ENCODE results near the gene MEGF8.

The MEGF8 gene

GRCh38 chr19:42375415-42376176 is 50.2 kb downstream of the MEGF8 start:
- no peak for TF ChIP-seq REST (IDR thresholded peaks at IDR 0.05; ENCODE audit: low read depth)
- no peak for TF ChIP-seq CEBPB (IDR thresholded peaks at IDR 0.05)
- no peak for TF ChIP-seq YY1 (IDR thresholded peaks at IDR 0.05; ENCODE audit: low read depth)
- TF ChIP-seq TCF12 (IDR thresholded peaks at IDR 0.05; ENCODE audit: low read depth) = no peak
- no peak for TF ChIP-seq USF1 (IDR thresholded peaks at IDR 0.05)
- TF ChIP-seq MAX (IDR thresholded peaks at IDR 0.05) = no peak
- TF ChIP-seq EP300 (IDR thresholded peaks at IDR 0.05; ENCODE audit: borderline replicate concordance) = no peak
- no peak for TF ChIP-seq TAF1 (IDR thresholded peaks at IDR 0.05; ENCODE audit: low read depth)
- TF ChIP-seq FOXM1 (IDR thresholded peaks at IDR 0.05; ENCODE audit: borderline replicate concordance, low read depth) = no peak
- no peak for TF ChIP-seq NFIC (IDR thresholded peaks at IDR 0.05)
- no peak for TF ChIP-seq CREB1 (IDR thresholded peaks at IDR 0.05; ENCODE audit: low read depth)
- TF ChIP-seq EGR1 (IDR thresholded peaks at IDR 0.05) = no peak
- no peak for TF ChIP-seq TEAD4 (IDR thresholded peaks at IDR 0.05)
- TF ChIP-seq RAD21 (IDR thresholded peaks at IDR 0.05; ENCODE audit: low read depth) = no peak
- no peak for TF ChIP-seq ZBTB7A (IDR thresholded peaks at IDR 0.05; ENCODE audit: low read depth)

- TF ChIP-seq REST (IDR thresholded peaks at IDR 0.05; ENCODE audit: low read depth) = no peak
- no peak for TF ChIP-seq YY1 (IDR thresholded peaks at IDR 0.05; ENCODE audit: low read depth)
- TF ChIP-seq CREB1 (IDR thresholded peaks at IDR 0.05; ENCODE audit: low read depth) = no peak
- TF ChIP-seq NFIC (IDR thresholded peaks at IDR 0.05) = no peak
- no peak for TF ChIP-seq TAF1 (IDR thresholded peaks at IDR 0.05; ENCODE audit: low read depth)
- no peak for TF ChIP-seq USF1 (IDR thresholded peaks at IDR 0.05)
- no peak for TF ChIP-seq EGR1 (IDR thresholded peaks at IDR 0.05)
- TF ChIP-seq MAX (IDR thresholded peaks at IDR 0.05) = no peak
- TF ChIP-seq EP300 (IDR thresholded peaks at IDR 0.05; ENCODE audit: borderline replicate concordance) = no peak
- no peak for TF ChIP-seq ZBTB7A (IDR thresholded peaks at IDR 0.05; ENCODE audit: low read depth)
- TF ChIP-seq RAD21 (IDR thresholded peaks at IDR 0.05; ENCODE audit: low read depth) = no peak
- TF ChIP-seq CEBPB (IDR thresholded peaks at IDR 0.05) = no peak
- no peak for TF ChIP-seq TCF12 (IDR thresholded peaks at IDR 0.05; ENCODE audit: low read depth)
- TF ChIP-seq FOXM1 (IDR thresholded peaks at IDR 0.05; ENCODE audit: borderline replicate concordance, low read depth) = no peak
- no peak for TF ChIP-seq TEAD4 (IDR thresholded peaks at IDR 0.05)
Measured at GRCh38 chr19:42376177-42376555, 50.7 kb downstream of the MEGF8 start.

GRCh38 chr19:42378225-42379215 is 53.1 kb downstream of the MEGF8 start:
- no peak for TF ChIP-seq ZBTB7A (IDR thresholded peaks at IDR 0.05; ENCODE audit: low read depth)
- TF ChIP-seq NFIC (IDR thresholded peaks at IDR 0.05) = no peak
- TF ChIP-seq TCF12 (IDR thresholded peaks at IDR 0.05; ENCODE audit: low read depth) = no peak
- TF ChIP-seq USF1 (IDR thresholded peaks at IDR 0.05) = no peak
- TF ChIP-seq CREB1 (IDR thresholded peaks at IDR 0.05; ENCODE audit: low read depth) = no peak
- TF ChIP-seq RAD21 (IDR thresholded peaks at IDR 0.05; ENCODE audit: low read depth) = no peak
- TF ChIP-seq EP300 (IDR thresholded peaks at IDR 0.05; ENCODE audit: borderline replicate concordance) = no peak
- TF ChIP-seq TAF1 (IDR thresholded peaks at IDR 0.05; ENCODE audit: low read depth) = no peak
- TF ChIP-seq TEAD4 (IDR thresholded peaks at IDR 0.05) = no peak
- no peak for TF ChIP-seq REST (IDR thresholded peaks at IDR 0.05; ENCODE audit: low read depth)
- no peak for TF ChIP-seq YY1 (IDR thresholded peaks at IDR 0.05; ENCODE audit: low read depth)

Data from Ishikawa (cell line).